Keratinocyte (primary cell): Measurements from ENCODE around the gene NUAK1. TPM values are rescaled to one million over a fixed set of nuclear protein-coding genes. Genes with fewer than 3 reads are reported as not detected.

Source experiments
- DNase-seq: peaks from one replicate; pipeline ENCODE4 v3.0.0-alpha.2; 2011; ENCODE audit warnings: low read depth, missing footprints, low spot score
- FAIRE-seq: peaks from 2 replicates; lab custom pipeline; 2011; peaks lifted over from hg19 to GRCh38; lab: Jason Lieb, UNC
- H2AFZ ChIP-seq: 2 replicates; pipeline ENCODE4 v1.6.0; 2012; ENCODE audit warnings: low read length, control low read depth, inconsistent platforms; ENCODE audit not compliant: control insufficient read depth
- H3K27ac ChIP-seq: 2 replicates; pipeline ENCODE4 v1.5.1; 2011; ENCODE audit warnings: low read length; ENCODE audit not compliant: control insufficient read depth, insufficient read depth
- H3K27me3 ChIP-seq: 3 replicates; pipeline ENCODE4 v1.6.0; 2011; ENCODE audit warnings: low read length; ENCODE audit not compliant: control insufficient read depth, insufficient read depth; ENCODE audit errors: extremely low read depth
- H3K36me3 ChIP-seq, 2 experiments: 2 replicates in 1 of 2; 3 replicates in 1 of 2; pipeline ENCODE4 v1.5.1; 2011; ENCODE audit warnings: low read length in 2 of 2, mild to moderate bottlenecking in 1 of 2; ENCODE audit not compliant: control insufficient read depth in 2 of 2, insufficient read depth in 2 of 2; ENCODE audit errors: extremely low read depth in 1 of 2
- H3K4me1 ChIP-seq: 3 replicates; pipeline ENCODE4 v1.5.1; 2011; ENCODE audit warnings: low read length; ENCODE audit not compliant: control insufficient read depth, insufficient read depth; ENCODE audit errors: extremely low read depth
- H3K4me2 ChIP-seq: 3 replicates; pipeline ENCODE4 v1.6.0; 2011; ENCODE audit warnings: low read depth, low read length; ENCODE audit not compliant: control insufficient read depth, insufficient read depth; ENCODE audit errors: extremely low read depth
- H3K4me3 ChIP-seq, 3 experiments: fragments of 200-600 bp in 1 of 3; sonication (generic) in 1 of 3; 2 replicates in 2 of 3; 3 replicates in 1 of 3; pipeline ENCODE4 v1.5.1; 2011 to 2016; ENCODE audit warnings: low read length in 3 of 3, mild to moderate bottlenecking in 3 of 3, control low read depth in 2 of 3, inconsistent platforms in 1 of 3, low read depth in 1 of 3, mixed read lengths in 1 of 3, mixed run types in 1 of 3, moderate library complexity in 1 of 3; ENCODE audit not compliant: control insufficient read depth in 2 of 3, insufficient read depth in 2 of 3; ENCODE audit errors: extremely low read depth in 1 of 3
- H3K79me2 ChIP-seq: 2 replicates; pipeline ENCODE4 v1.6.0; 2012; ENCODE audit warnings: low read length; ENCODE audit not compliant: control insufficient read depth, insufficient read depth
- H3K9ac ChIP-seq: 3 replicates; pipeline ENCODE4 v1.6.0; 2011; ENCODE audit warnings: low read length; ENCODE audit not compliant: control insufficient read depth, insufficient read depth; ENCODE audit errors: extremely low read depth
- H3K9me1 ChIP-seq: 3 replicates; pipeline ENCODE4 v1.6.0; 2011; ENCODE audit warnings: low read length; ENCODE audit not compliant: control insufficient read depth, insufficient read depth; ENCODE audit errors: extremely low read depth
- H3K9me3 ChIP-seq: 2 replicates; pipeline ENCODE4 v1.5.1; 2012; ENCODE audit warnings: low read depth, low read length; ENCODE audit not compliant: control insufficient read depth
- H4K20me1 ChIP-seq: 3 replicates; pipeline ENCODE4 v1.6.0; 2011; ENCODE audit warnings: low read length; ENCODE audit not compliant: control insufficient read depth, insufficient read depth; ENCODE audit errors: extremely low read depth
- EZH2 ChIP-seq: IDR thresholded peaks from one replicate; pipeline ENCODE4 v1.6.1; 2012; ENCODE audit warnings: inconsistent platforms, mild to moderate bottlenecking, low read length, moderate library complexity
- dilution Hi-C: fragments of 300-500 bp; cut with MboI; formaldehyde crosslinking; loops from one replicate; pipeline ENCODE4 v1.7.0; 2020; ENCODE audit warnings: low sequenced_read_pairs; ENCODE audit not compliant: extremely low pct_ligation_motif_present
- polyA plus RNA-seq, 5 experiments: library from polyadenylated mRNA; depleted of rRNA in 3 of 5; stranded (reverse) in 3 of 5; stranded (forward) in 1 of 5; unstranded in 1 of 5; fragments of >200 nt; gene quantifications; 1 replicate in 1 of 5; 2 replicates in 3 of 5; 3 replicates in 1 of 5; pipeline versions ENCODE4 v1.2.1 to v1.2.3, GENCODE V29; 2011 to 2012; ENCODE audit warnings: missing spikeins in 2 of 5, low read depth in 1 of 5, low replicate concordance in 1 of 5
- TF ChIP-seq, protein P1 (sequence below), 3 experiments: IDR thresholded peaks in 1 of 3; conservative IDR thresholded peaks in 1 of 3; optimal IDR thresholded peaks in 1 of 3; 2 replicates in 2 of 3; 3 replicates in 1 of 3; pipeline versions ENCODE3 to v1.5.1; 2011; ENCODE audit warnings: low read length in 3 of 3, mild to moderate bottlenecking in 3 of 3, moderate library complexity in 2 of 3, control low read depth in 1 of 3, inconsistent platforms in 1 of 3; ENCODE audit not compliant: insufficient read depth in 2 of 3; ENCODE audit errors: extremely low read depth in 1 of 3

The NUAK1 gene
- polyA plus RNA-seq, 1 donor (not counting 4 experiments of a cell fraction or from before 2014, with no cell fraction given), result 12.3 TPM

DNA sequence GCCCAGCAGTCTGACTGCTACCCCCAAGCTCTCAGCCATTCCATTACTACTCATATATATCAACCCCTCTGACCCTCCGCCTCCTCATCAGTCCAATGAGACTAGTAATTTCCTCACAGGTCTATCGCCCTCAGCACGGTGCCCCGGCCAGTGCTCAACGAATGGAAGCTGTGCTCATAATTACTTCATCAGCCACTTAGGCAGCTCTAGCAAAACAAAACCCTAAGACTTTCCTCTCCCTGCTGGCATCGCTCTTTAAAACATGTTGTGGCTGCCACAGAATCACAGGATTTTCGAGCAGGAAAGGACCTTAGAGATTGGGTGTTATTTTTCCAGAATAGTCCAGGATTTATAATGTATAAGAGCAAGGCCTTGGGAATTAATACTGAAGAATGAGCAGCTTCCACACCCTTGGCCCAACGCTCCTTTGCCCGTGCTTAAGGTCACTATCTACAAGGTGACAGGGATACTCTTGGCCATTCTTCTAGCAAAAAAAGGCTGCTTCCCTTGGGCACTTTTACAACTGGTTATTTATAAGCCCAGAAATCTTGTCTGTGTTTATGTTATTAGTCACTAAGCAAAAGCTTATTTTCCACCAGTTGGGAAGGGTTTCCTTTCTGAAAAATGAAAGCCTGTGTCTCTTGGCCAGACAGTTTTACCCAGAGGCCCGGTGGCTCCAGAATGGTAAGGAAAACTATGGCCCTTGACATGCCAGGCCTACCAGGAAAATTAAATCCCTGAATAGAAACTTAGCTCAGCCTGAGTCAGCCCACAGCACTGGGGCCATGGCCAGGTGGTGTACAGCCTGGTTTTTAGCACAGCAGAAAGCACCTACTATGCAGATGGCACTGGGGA is 47.9 kb downstream of the NUAK1 start:
- peaks cover 22% of the 10 kb centered on the region for H3K79me2 ChIP-seq
- no peak overlapping the region for H3K9ac ChIP-seq
- dilution Hi-C loops, result no loop called here
- H3K4me3 ChIP-seq, result no peak overlapping the region
- H2AFZ ChIP-seq, result no peak overlapping the region
- H3K4me2 ChIP-seq, result no peak overlapping the region
- H3K27me3 ChIP-seq, result no peaks in the 10 kb centered on the region
- H3K36me3 ChIP-seq, result peaks cover 0 to 4% of the 10 kb centered on the region in 2 experiments
- DNase-seq (no peak), FAIRE-seq (no peak)
- H3K9me3 ChIP-seq, result no peaks in the 10 kb centered on the region
- TF ChIP-seq, protein P1, sequence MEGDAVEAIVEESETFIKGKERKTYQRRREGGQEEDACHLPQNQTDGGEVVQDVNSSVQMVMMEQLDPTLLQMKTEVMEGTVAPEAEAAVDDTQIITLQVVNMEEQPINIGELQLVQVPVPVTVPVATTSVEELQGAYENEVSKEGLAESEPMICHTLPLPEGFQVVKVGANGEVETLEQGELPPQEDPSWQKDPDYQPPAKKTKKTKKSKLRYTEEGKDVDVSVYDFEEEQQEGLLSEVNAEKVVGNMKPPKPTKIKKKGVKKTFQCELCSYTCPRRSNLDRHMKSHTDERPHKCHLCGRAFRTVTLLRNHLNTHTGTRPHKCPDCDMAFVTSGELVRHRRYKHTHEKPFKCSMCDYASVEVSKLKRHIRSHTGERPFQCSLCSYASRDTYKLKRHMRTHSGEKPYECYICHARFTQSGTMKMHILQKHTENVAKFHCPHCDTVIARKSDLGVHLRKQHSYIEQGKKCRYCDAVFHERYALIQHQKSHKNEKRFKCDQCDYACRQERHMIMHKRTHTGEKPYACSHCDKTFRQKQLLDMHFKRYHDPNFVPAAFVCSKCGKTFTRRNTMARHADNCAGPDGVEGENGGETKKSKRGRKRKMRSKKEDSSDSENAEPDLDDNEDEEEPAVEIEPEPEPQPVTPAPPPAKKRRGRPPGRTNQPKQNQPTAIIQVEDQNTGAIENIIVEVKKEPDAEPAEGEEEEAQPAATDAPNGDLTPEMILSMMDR (optimal IDR thresholded peaks at IDR 0.05 in 1 of 3, IDR thresholded peaks at IDR 0.05 in 1 of 3, conservative IDR thresholded peaks at IDR 0.05 in 1 of 3; ENCODE audit: extremely low read depth in 1 of 3, insufficient read depth in 2 of 3, low read length in 3 of 3), result no peak
- no peak for TF ChIP-seq EZH2
- H3K27ac ChIP-seq, result no peak overlapping the region
- H3K4me1 ChIP-seq, result peaks cover 13% of the 10 kb centered on the region
- H4K20me1 ChIP-seq, result no peaks in the 10 kb centered on the region
- H3K9me1 ChIP-seq, result no peaks in the 10 kb centered on the region

DNA sequence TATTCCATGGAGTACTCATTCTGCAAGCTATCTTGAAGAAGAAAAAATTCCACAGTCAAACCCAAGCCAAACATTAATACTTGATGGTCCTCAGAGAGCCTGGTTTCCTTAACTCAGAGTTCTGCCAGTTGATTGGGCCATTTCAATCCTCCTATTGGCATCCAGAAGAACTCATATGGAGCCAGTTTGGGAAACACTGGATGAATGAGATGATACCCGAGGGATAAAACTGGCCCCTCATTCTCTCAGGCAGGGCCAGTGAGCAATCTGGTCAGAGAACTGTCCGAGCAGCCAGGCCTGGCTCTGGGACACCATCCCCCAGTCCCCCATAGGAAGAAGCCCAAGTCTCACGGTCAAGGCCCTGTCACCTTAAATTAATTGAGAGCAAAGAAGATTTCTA is 48.8 kb downstream of the NUAK1 start:
- Histone ChIP-seq H3K9me1 (no peaks in the 10 kb centered on the region), H3K27me3 (no peaks in the 10 kb centered on the region), H3K79me2 (peaks cover 19% of the 10 kb centered on the region), H3K4me1 (peaks cover 13% of the 10 kb centered on the region), H3K4me3 (no peak overlapping the region), H3K4me2 (no peak overlapping the region), H3K9ac (no peak overlapping the region), H3K27ac (no peak overlapping the region), H2AFZ (no peak overlapping the region), H3K9me3 (no peaks in the 10 kb centered on the region), H3K36me3 (no peaks in the 10 kb centered on the region), H4K20me1 (no peaks in the 10 kb centered on the region)
- no peak for DNase-seq
- TF ChIP-seq, protein P1 (optimal IDR thresholded peaks at IDR 0.05 in 1 of 3, IDR thresholded peaks at IDR 0.05 in 1 of 3, conservative IDR thresholded peaks at IDR 0.05 in 1 of 3; ENCODE audit: extremely low read depth in 1 of 3, insufficient read depth in 2 of 3, low read length in 3 of 3), result no peak
- TF ChIP-seq EZH2, result no peak
- FAIRE-seq, result no peak
- dilution Hi-C loops, result no loop called here
